ENCODE results near the gene CD46.
"Not testable (repeated sequence)": the region's sequence is repeated elsewhere in the genome, so short reads cannot be mapped to it uniquely, and the experiment has no call there.

Gene CD46

GRCh38 chr1:207738158-207738659 is 13.6 kb upstream of the CD46 start:
- H3K4me3 ChIP-seq (ENCODE audit: low read depth, low read length); in situ Hi-C loops (cut with HindIII; ENCODE audit: low sequenced_read_pairs); DNase-seq (ENCODE audit: low read depth, low spot score): not testable (repeated sequence)

DNA sequence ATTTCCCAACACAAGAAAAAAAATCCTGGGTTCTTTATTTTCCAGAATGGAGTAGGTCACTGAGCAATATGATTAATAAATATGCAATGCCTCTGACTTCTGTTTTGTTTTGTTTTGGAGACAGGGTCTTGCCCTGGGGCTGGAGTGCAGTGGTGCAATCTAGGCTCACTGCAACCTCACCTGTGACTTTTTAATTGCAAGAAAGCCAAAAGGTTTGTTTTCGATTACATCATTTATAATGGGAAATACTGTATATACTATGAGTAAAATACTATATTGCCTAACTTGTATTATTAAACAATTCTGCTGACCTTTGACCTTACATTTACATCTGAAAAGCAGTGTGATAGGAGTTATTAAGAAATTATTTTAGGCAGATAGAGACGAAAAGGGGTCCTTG is 11.6 kb upstream of the CD46 start:
- TF ChIP-seq, protein P1, sequence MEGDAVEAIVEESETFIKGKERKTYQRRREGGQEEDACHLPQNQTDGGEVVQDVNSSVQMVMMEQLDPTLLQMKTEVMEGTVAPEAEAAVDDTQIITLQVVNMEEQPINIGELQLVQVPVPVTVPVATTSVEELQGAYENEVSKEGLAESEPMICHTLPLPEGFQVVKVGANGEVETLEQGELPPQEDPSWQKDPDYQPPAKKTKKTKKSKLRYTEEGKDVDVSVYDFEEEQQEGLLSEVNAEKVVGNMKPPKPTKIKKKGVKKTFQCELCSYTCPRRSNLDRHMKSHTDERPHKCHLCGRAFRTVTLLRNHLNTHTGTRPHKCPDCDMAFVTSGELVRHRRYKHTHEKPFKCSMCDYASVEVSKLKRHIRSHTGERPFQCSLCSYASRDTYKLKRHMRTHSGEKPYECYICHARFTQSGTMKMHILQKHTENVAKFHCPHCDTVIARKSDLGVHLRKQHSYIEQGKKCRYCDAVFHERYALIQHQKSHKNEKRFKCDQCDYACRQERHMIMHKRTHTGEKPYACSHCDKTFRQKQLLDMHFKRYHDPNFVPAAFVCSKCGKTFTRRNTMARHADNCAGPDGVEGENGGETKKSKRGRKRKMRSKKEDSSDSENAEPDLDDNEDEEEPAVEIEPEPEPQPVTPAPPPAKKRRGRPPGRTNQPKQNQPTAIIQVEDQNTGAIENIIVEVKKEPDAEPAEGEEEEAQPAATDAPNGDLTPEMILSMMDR (IDR thresholded peaks at IDR 0.05; ENCODE audit: low read depth, low read length), result no peak
- DNase-seq (ENCODE audit: low read depth, low spot score), result no peak
- no peak overlapping the region for H3K4me3 ChIP-seq (ENCODE audit: low read depth, low read length)
- in situ Hi-C loops (cut with HindIII; ENCODE audit: low sequenced_read_pairs), result no loop called here

DNA sequence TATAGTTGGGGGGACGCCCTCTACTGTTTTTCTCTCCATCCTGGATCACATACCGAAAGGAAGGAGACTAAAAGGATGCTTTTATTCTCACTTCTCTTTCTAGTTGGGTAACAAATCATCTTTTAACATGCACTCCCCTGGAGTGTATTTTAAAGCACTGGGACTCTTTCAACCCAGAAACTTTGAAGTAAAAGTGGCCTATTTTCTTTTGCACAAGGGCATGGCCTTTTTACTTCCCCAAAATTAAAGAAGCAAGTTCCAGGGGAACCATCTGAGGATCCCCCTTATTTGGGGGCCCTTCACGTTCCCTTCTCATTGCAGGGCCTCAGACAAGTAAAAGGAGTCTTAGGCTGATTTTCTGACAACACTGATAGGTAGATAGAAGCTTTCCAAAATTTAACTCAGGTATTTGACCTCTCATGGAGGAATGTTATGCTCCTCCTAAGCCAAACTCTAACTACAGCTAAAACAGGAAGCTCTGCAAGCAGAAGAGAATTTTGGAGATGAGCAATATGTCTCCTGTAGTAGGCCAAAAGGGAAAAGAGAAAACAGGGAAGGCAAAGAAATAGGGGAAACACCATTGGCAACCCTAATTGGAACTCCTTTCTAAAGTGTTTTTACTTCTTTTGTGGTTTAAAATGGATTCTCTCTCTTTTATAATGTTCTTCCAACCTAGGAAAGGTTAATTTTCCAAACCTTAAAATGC is 8.9 kb upstream of the CD46 start:
- in situ Hi-C loops (cut with HindIII; ENCODE audit: low sequenced_read_pairs), result no loop called here
- DNase-seq (ENCODE audit: low read depth, low spot score), result no peak

GRCh38 chr1:207744000-207744534 is 7.8 kb upstream of the CD46 start:
- in situ Hi-C loops (cut with HindIII; ENCODE audit: low sequenced_read_pairs), result no loop called here
- DNase-seq (ENCODE audit: low read depth, low spot score), result no peak
- TF ChIP-seq, protein P1 (IDR thresholded peaks at IDR 0.05; ENCODE audit: low read depth, low read length), result no peak
- no peak overlapping the region for H3K4me3 ChIP-seq (ENCODE audit: low read depth, low read length)

More for the DNA sequence above, 8.9 kb upstream of the CD46 start:
- TF ChIP-seq, protein P1 (IDR thresholded peaks at IDR 0.05; ENCODE audit: low read depth, low read length), result no peak
- no peak overlapping the region for H3K4me3 ChIP-seq (ENCODE audit: low read depth, low read length)

GRCh38 chr1:207745285-207745684 is 6.6 kb upstream of the CD46 start:
- in situ Hi-C loops (cut with HindIII; ENCODE audit: low sequenced_read_pairs), result no loop called here
- no peak overlapping the region for H3K4me3 ChIP-seq (ENCODE audit: low read depth, low read length)
- TF ChIP-seq, protein P1 (IDR thresholded peaks at IDR 0.05; ENCODE audit: low read depth, low read length), result no peak
- no peak for DNase-seq (ENCODE audit: low read depth, low spot score)

GRCh38 chr1:207745839-207746767 is 5.8 kb upstream of the CD46 start:
- in situ Hi-C loops (cut with HindIII; ENCODE audit: low sequenced_read_pairs), result no loop called here
- TF ChIP-seq, protein P1 (IDR thresholded peaks at IDR 0.05; ENCODE audit: low read depth, low read length), result no peak

More at GRCh38 chr1:207745839-207746767, 5.8 kb upstream of the CD46 start:
- DNase-seq (ENCODE audit: low read depth, low spot score), result no peak
- no peak overlapping the region for H3K4me3 ChIP-seq (ENCODE audit: low read depth, low read length)
